Measurements from ENCODE around the gene INSYN2B.

INSYN2B gene

DNA sequence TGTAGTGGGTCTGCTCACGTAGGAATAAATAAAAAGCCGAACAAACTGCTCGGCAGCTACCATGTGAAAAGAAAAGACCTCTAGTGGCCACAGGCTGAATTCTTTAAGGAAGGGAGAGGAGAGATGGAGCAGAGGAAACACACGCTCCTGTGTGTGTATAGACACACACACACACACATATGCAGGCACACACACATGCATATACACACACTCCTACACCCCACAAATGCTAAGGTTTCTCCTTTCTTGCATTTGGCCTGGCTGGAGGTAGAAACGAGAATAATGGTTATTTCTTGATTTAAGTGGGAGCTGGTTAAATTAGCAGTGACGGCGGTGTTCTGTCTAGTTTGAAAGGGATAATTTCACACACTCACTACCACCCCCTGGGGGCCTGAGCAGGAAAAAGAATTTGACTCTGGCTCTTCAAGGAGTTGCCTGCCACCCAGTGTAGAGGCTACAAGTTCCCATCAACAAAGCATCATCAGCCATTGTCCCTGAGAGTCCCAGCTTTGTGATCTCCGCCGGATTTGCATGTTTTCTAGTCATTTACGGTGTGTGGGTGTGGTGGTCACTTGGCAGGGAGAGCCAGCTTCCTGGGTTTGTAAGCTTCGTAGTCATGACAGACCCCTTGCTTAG is at the start of gene INSYN2B:
TSS of gene INSYN2B (minus strand) at position 78 of the 636 bp plus-strand sequence. CDS start 96,597 bp downstream, outside the sequence.
- peak; percentile 1 to 5 for DNase-seq (ENCODE audit: low read depth in 2 of 2)

- DNase-seq (ENCODE audit: low read depth in 2 of 2), result no peak
Observed at GRCh38 chr5:170028124-170028523, 47.8 kb upstream of the INSYN2B start.

DNA sequence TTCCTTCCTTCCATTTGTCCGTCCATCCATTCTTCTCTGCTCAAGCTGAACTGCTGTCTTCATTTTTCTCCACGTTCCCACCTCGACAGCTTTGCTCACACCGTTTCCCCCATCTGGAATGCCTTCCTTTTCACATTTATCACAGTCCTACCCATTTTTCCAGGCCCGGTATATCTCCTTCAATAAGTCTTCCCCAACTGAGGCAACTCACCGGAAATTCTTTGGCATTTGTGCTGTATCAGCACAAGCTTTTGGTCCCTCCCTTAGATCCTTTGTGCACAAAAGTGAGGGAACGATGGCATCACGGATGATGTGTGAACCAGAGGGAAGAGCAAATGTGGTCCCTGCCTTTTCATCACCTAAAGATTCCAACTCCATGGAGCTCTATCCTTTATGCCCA is 45.6 kb upstream of the INSYN2B start:
- no peak for DNase-seq (ENCODE audit: low read depth in 2 of 2)

- no peak for DNase-seq (ENCODE audit: low read depth in 2 of 2)
Observed at GRCh38 chr5:170021506-170021905, 41.2 kb upstream of the INSYN2B start.

- DNase-seq (ENCODE audit: low read depth in 2 of 2), result no peak
Observed at GRCh38 chr5:170020423-170020822, 40.1 kb upstream of the INSYN2B start.

- DNase-seq (ENCODE audit: low read depth in 2 of 2), result no peak
Observed at GRCh38 chr5:170012622-170013021, 32.3 kb upstream of the INSYN2B start.

GRCh38 chr5:170011751-170012150 is 31.5 kb upstream of the INSYN2B start:
- no peak for DNase-seq (ENCODE audit: low read depth in 2 of 2)

- DNase-seq (ENCODE audit: low read depth in 2 of 2), result no peak
Observed at GRCh38 chr5:170010595-170010994, 30.3 kb upstream of the INSYN2B start.

DNA sequence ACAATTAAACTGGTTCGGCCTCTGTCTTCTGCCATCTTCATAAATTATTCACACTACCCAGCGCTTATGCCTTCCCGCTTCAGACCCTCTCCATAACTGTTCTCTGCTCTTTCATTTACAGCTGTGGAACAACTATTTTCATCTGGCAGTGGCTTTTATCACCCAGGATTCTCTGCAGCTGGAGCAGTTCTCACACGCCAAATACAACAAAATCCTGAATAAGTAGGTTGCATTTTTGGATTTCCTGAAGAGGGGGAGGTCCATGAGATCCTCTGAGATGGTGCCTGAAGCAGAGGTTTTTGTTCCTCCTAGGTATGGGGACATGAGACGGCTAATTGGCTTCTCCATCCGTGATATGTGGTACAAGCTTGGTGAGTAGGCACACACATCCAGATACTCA is 28.1 kb upstream of the INSYN2B start:
- no peak for DNase-seq (ENCODE audit: low read depth in 2 of 2)

GRCh38 chr5:170006021-170006420 is 25.7 kb upstream of the INSYN2B start:
- DNase-seq (ENCODE audit: low read depth in 2 of 2), result no peak

DNA sequence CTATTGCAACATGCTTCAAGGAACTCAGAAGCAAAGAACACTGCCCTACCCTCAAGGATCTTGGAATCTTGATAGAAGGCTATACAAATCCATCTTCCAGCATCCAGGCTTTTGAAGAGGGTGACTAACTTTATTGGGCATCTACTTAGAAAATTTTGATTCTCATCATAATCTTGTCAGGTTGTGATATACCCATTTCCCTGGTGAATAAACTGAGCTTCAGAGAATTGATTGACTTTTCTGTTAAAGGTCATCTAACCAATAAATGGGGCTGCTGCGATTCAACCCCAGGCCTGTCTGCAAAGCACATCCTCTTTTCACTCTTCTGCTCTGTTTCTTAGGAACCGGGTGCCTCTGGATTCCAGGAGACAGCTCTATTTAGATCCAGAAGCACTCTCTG is 19.9 kb upstream of the INSYN2B start:
- no peak for DNase-seq (ENCODE audit: low read depth in 2 of 2)

DNA sequence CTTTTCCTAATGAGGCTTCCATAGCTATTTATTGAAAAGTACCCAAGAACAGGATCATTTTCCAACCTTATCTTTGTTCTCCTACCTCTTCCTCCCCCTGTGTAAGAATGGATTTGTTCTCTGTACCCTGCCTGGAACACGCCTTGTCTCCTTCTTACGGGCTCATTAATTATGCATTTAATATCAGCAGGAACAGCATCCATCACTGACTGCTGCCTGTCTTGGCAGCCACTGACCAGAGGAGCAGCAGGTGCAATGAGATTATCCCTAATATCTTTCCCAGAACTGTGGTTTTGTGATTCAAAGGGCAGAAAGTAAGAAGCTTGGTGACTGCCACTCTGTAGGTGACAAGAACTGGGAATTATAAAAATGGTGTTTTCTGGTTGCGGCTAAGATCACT is 19.3 kb upstream of the INSYN2B start:
- DNase-seq (ENCODE audit: low read depth in 2 of 2), result no peak

DNA sequence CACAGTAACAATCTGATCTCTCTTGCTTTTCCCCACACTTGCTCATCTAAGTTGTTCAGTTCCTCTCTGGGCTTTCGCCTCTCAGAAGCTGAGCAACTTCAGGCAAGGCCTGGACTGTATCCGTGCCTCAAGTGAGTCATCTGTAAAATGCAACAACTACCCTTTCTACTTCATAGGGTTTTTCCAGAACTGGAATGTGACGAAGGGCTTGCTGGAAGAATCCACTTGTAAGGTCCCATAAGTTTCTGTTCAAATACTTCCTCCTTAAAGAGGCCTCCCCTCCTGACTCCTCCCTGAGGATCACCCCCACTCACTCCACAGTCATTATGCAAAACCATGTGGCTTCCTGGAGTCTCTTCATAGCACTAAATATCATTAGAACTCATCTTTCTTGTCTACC is 17.5 kb upstream of the INSYN2B start:
- no peak for DNase-seq (ENCODE audit: low read depth in 2 of 2)

- no peak for DNase-seq (ENCODE audit: low read depth in 2 of 2)
Observed at GRCh38 chr5:169993485-169993790, 13.1 kb upstream of the INSYN2B start.

DNA sequence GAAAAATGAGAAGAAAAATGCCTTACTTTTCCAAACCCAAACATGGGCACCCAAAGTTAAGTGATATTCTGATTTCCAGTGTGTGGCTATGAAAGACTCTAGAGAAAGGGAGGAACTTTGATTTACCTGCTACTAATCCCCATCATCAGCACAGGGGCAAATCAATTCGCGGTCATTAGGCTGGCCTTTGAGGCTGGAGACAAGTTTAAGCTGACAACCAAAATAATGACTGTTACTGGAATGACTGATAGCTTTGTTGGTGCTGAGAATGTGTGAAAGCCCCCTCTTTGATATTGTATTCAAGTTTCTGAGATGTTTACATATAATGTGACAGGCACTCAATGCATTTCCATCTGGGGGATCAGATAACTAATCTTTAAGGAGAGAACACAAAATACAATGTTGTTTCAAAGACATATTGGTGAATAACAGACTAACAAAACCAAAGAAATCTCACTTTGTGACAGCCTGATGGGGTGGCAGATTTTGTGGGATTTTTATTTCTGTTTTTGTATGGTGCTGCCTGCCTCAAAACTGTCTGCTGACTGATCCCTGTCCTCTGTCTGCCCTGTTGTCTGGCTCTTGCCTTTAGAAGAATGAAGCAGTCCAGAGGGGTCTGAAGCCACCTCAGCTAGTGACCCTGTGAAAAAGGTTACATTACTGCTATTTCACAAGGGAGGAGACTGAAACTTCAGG is 12.6 kb upstream of the INSYN2B start:
- no peak for DNase-seq (ENCODE audit: low read depth in 2 of 2)

DNA sequence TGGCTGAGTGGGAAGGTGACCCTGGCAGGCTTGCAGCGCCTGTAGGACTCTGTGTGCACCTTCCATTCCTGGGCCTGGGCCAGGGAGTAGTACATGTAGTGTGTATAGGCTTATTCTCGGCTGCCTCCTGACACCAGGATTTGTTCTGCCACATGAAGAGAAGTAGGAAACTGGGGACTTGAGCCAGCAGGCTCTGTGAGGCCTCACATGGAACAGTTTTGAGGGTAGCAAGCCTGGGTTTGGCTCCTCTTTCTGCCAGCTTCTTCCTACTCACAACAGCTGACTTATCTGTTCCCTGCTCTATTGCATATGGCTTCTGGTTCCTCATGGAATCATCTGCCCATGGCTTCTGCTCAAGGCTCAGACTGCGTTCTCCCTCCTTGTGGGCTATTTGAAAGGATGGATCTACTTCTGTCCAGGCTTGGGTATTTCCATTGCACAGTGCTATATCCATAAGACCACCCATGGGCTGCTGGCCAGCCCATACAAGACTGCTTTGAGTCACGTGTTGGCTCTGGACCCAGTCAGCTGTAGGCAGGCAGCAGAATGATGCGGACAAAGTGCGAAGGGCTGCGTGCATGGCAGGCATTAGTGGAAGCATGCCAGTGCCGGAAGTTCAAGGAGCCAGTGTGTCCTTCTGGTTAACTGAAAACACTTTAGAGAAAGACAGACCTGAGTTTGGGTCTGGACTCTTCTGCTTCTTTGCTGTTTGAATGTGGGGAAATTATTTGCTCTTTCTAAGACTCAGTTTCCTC is 11.0 kb upstream of the INSYN2B start:
- DNase-seq (ENCODE audit: low read depth in 2 of 2), result no peak

GRCh38 chr5:169989365-169989764 is 9.1 kb upstream of the INSYN2B start:
- no peak for DNase-seq (ENCODE audit: low read depth in 2 of 2)

DNA sequence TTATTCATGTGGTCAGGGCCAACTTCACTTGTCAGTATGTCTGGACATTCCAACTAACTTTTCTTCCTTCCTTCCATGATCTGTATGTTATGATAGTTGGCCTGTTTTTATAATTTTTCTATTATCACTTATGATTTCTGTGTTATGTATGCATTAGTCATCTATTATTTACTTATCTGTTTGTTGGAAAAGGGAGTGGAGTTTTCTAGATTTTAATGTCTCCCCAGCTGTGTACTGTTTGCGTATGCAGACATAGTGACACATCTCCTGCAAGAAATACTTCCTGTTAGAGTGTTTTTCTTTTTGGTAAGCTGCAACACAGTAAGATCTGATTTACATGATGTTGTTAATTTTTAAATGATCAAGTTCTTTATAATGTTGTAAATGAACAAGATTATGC is 8.7 kb upstream of the INSYN2B start:
- DNase-seq (ENCODE audit: low read depth in 2 of 2), result no peak

- no peak for DNase-seq (ENCODE audit: low read depth in 2 of 2)
Observed at GRCh38 chr5:169988206-169988605, 7.9 kb upstream of the INSYN2B start.

GRCh38 chr5:169979871-169980270 is 424 bp downstream of the INSYN2B start:
- DNase-seq (ENCODE audit: low read depth in 2 of 2), result no peak

DNA sequence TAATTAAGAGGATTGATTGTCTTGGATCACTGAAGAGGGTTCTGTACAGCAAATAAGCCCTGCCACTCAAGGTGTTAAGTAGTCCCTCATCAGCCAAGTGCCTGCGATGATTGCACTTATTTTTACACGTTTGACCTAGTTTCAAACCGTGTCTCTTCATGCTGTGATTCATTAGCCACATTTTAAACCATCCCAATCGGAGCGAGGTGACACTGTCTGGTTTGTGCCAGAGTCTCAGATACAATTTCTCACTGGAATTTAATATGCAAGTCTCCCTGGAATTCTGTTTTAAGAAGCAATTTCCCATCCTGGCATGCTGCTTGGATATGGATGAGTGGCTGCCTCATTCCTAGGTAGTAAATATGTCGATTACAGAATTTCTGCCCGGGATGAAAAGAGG is 1.6 kb downstream of the INSYN2B start:
- no peak for DNase-seq (ENCODE audit: low read depth in 2 of 2)

- DNase-seq (ENCODE audit: low read depth in 2 of 2), result no peak
Observed at GRCh38 chr5:169974121-169974770, 6.0 kb downstream of the INSYN2B start.

GRCh38 chr5:169973056-169973455 is 7.2 kb downstream of the INSYN2B start:
- DNase-seq (ENCODE audit: low read depth in 2 of 2), result no peak

Data from activated CD4-positive, alpha-beta T cell treated with anti-CD3 and anti-CD28 coated beads for 24 hours (primary cell).